Choroid plexus epithelial cell (primary cell): Measurements from ENCODE around the gene ZNF670.

Experiments
- DNase-seq: peaks from one replicate; pipeline ENCODE4 v3.0.0-alpha.2; 2010; ENCODE audit warnings: low read depth
- H3K4me3 ChIP-seq: 2 replicates; pipeline ENCODE4 v1.5.1; 2011; ENCODE audit warnings: low read depth, mild to moderate bottlenecking, control low read depth, low read length, moderate library complexity
- CTCF ChIP-seq: conservative IDR thresholded peaks from 2 replicates; pipeline ENCODE4 v1.5.1; 2011; ENCODE audit warnings: low read depth, mild to moderate bottlenecking, control low read depth, inconsistent platforms, low read length, moderate library complexity

ZNF670 gene

GRCh38 chr1:247111259-247111699 lies 32.7 kb upstream of the ZNF670 start:
- no peak for TF ChIP-seq CTCF
- H3K4me3 ChIP-seq: peak overlapping the region; percentile 62
- no peak for DNase-seq

GRCh38 chr1:247110627-247111258 lies 32.1 kb upstream of the ZNF670 start:
- DNase-seq: no peak
- peak overlapping the region; percentile 62 for H3K4me3 ChIP-seq
- no peak for TF ChIP-seq CTCF

- TF ChIP-seq CTCF: no peak
- no peak for DNase-seq
- no peak overlapping the region for H3K4me3 ChIP-seq
Measured at GRCh38 chr1:247107694-247108093, 29.1 kb upstream of the ZNF670 start.

- no peak for DNase-seq
- H3K4me3 ChIP-seq: no peak overlapping the region
- no peak for TF ChIP-seq CTCF
Measured at GRCh38 chr1:247105966-247106365, 27.4 kb upstream of the ZNF670 start.

GRCh38 chr1:247104965-247105364 lies 26.4 kb upstream of the ZNF670 start:
- H3K4me3 ChIP-seq: no peak overlapping the region
- DNase-seq: no peak
- TF ChIP-seq CTCF: no peak

GRCh38 chr1:247103859-247104591 lies 25.4 kb upstream of the ZNF670 start, which contains the start of gene ZNF669:
ZNF669 (minus strand) TSS chr1:247104356; CDS start chr1:247104199, 157 bp downstream.
- TF ChIP-seq CTCF: no peak
- H3K4me3 ChIP-seq: peak within 1 kb of the TSS; percentile 98
- DNase-seq: peak; percentile 98
